NCI-H1694 treated with DMSO at 0.1 percent for 48 hours (cell line): ENCODE measurements around the gene SLX4IP.

Experiments
- DNase-seq: peaks from one replicate; lab custom pipeline; 2025; lab: John Stamatoyannopoulos, UW

SLX4IP gene

DNA sequence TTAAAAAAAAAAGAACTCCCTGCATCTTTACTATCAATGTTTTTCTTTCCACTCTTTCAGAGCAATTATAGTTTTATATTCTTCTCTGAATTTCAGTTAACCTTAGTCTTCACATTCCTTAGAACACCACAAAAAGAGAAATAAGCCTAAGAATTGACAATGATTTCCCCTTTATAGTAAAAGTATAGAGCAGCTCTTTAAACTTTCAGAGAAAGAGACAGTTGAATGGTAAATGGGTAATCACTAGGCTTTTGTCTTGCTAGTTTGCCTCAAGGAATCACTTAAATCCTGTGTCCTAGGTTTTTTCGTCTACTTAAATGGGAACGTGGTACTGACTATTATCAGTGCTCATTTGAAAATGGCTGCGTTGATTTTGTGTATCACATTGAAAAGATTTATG is 31.8 kb downstream of the SLX4IP start:
- no peak for DNase-seq

DNA sequence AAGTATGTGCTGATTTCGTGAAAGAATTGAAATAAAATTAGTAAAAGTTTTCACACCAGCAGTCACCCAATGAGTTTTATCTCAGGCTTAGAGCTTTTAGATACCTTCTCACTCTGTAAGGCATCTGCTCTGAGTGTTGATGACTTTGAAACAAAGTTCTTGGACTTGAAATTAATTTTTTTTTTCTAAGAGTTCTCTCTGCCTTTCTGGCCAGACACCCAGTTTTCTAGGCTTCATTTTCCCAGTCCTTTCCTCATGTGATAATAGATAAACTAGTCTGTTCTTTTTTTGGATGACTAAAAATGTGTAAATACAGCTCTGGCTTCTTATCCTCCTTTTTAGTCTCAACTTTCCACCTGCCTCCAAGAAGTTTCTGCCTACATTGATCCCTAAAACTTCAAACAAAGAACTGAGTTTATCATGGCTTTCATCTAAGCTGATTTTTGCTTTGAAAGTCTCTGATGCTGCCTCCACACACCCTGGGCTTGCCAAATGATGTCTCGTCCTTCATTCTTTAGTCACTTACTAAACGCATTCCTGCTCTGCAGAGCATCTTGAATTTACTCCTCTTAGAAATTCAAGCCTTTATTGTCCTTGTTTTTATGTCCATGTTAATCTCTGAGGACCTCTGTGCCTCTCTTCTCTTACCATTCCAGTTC is 32.7 kb downstream of the SLX4IP start:
- no peak for DNase-seq

DNA sequence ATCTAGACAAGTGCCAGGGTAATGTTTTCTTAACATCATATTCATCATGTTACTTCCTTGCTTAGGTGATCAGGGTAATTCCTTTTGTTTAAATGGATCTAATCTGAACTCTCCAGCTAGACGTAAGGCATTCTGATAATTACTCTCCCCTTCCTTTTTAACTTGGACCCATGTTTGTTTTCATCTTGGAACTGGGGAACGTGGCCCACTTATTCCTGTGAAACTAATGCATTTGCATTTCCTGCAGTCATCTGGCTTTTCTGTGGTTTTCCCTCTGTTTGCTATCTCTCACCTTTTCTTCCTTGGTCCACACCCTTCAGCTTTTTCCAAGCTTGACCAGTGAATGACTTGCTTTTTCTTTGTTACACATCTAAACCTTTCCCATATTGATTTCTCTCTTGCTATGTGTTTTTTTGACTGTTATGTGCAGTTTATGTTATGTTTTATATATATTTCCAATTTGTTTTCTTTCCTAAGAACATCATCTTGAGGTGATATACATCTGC is 33.3 kb downstream of the SLX4IP start:
- DNase-seq: no peak

DNA sequence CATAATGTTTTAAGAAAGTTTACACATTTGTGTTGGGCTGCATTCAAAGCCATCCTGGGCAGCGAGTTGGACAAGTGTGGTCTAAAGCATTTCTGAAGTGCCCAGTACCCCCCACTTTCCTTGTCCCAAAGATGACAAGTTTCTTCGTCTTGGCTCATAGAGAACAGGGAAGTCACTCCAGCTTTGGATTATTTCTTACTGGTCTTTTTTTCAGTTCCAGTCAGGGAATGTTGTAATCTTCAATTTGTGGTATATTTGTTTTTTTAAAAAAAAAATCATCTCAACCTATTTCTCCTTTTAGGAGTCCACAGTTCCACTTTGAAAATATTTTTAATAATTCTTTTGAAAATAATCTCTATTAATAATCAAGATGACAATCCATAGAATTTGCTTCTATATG is 34.0 kb downstream of the SLX4IP start:
- no peak for DNase-seq

DNA sequence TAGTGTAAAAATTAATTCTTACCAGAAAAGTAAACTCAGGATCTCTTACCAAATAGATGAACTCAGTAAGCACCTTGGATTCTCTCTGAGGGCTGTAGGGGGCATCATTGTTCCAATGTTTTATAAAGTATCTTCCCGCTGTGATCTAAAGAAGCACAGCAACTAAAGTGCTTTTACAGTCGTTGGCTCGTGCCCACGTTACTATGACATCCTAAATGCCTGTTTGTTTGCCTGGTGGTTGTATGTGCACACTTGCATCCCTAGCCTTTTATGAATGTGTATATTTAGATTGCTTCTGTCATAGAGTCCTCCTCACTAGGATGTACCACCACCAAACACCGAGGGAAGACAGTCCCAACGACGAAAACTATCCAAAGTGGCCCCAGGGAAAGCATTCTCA is 34.5 kb downstream of the SLX4IP start:
- DNase-seq: peak; percentile 65

DNA sequence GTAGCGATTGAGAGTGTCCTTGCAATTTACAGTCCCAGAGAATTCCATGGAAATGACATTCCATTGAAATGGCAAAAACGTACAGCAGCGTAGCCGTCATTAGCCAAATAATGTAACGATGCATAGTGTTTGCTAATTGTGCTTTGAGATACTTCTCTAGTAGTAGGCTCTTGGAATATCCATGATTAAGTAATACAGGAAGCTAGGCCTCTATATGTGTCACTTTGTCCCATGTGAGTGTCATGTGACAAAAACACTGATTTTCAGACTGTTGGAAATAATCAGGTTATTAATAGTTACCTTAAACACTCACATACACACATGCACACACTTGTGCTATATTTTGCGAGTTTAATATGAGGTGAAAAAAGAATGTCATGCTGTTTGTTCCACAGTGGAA is 35.2 kb downstream of the SLX4IP start:
- DNase-seq: no peak

DNA sequence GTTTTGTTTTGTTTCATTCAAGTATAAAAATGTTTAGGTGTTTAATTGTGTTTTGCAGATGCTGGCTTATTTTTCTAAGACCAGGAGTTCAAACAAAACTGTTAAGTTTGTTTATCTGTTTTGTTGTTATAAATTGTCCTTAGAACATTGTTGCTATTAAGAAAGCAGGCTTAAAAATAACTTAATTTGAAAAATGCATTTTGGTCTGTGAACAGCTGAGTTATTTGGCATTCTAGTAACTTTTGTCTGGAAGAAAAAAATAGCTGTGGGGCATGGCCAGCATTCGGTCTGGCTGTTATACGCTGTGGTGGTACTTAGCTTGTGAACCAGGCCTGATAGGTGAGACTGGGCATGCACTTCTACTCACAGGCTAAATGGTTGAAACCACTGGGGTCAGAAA is 37.8 kb downstream of the SLX4IP start:
- DNase-seq: no peak

DNA sequence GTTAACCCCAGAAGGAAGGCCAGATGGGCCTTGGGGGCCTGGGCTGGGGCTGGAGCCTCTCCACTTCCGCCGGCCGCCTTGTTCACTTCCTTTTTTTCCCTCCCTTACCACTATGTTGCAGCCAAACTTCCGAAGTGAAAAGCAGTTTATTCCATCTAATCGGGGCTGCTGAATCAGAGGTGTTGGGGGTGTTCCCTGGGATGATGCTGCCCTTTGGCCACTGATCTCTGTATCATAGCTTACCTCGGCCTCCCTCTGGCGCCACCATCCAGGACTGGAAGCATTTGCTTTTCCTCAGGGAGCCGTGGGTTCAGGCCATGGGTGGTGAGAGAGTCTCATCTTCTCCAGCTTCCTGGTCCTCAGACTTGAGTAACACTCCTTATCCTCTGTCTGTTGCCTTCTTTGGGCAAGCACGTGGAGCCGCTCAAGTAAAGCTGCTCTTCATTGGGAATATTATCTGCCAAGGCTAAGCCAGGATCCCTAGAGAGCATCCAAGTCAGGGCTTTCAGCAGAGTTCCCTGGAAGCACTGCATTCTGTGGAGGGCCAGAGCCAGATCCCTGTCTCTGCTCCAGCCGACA is 39.6 kb downstream of the SLX4IP start:
- no peak for DNase-seq

DNA sequence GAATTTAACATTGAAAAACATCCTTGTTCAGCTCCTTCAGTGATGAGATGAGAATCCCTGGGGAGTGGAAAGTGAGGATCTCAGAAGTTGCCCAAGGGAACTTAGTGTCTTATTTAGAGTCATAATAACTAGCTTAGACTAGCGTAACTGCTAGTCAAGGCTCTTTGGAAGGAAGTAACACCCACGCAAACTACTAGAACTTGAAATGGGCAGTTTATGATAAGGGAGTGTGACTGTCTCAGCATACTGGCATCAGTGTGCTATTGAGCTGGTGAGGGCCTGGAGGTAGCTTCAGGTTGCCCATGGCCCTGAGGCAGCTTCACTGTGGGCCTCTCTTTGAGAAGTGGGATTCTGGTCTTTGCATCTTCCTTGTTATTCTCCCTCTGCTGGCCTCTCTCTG is 40.1 kb downstream of the SLX4IP start:
- DNase-seq: no peak

DNA sequence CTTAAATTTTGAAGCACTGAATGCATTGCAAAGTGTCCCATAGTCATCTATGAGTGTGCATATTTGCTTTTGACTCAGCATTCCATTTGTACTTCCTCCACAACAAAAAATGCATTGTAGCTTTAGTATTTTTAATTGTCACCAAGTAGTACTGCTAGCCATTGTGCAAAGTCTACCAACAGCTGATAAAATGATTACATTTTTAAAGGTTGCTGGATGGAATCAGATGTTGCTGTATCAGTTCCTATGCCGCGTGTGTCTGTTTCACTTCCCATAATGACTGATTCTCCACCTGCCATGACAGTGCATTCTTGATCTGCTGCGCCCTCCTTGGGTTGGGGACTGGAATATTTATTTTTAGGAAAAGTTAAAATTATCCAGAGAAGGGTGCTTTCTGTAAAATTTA is 41.2 kb downstream of the SLX4IP start:
- DNase-seq: no peak

DNA sequence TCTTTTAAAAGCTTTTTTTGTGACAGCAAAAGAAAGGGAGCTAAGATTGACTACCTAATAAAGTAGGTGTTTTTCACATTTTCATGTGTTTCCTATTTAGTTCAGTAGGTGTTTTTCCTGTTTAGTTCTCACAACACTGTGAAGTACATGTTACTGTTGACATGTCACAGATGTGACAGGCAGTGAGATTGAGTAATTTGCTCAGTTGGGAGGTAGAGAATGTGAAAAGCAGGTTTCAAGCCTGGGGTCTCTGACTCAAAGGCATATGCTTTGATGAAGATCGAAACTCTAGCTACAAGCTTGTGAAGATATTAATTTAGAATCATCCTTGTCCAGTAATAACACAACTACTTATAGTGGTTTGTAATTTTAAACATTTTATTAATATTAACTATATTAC is 43.1 kb downstream of the SLX4IP start:
- no peak for DNase-seq

DNA sequence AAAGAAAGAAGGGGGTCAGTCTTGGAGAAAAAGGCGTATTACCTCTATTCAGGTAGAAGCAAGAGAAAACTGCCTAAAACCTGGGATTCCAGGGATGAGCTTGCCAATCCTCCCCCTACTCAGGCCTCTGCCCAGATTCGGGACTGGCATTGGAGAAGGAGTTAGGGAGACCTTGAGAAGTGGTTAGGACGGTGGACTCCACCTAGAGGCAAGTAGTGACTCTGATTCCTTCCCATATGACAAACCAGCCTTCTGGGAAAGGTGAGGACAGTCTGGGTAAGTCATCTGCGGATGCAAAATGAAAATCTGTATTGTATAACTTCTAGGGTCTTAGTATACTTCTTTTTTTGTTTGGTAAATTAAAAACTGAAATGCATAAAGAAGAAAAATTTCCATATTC is 43.8 kb downstream of the SLX4IP start:
- DNase-seq: no peak

DNA sequence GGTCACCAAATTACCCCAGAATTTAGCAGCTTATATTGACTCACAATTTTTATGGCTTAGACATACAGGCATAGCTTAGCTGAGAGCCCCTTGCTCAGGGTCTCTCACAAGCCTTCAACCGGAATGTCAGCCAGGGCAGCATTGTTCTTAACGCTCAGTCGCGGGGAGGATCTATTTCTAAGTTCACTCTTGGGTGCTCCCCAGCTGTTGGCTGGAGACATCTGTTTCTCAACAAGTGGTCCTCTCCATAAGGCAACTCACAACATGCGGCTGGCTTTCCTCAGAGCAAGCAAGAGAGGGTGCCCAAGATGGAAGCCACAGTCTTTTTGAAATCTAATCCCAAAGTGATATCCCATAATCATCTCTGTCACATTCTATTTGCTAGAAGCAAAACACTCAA is 46.6 kb downstream of the SLX4IP start:
- no peak for DNase-seq

DNA sequence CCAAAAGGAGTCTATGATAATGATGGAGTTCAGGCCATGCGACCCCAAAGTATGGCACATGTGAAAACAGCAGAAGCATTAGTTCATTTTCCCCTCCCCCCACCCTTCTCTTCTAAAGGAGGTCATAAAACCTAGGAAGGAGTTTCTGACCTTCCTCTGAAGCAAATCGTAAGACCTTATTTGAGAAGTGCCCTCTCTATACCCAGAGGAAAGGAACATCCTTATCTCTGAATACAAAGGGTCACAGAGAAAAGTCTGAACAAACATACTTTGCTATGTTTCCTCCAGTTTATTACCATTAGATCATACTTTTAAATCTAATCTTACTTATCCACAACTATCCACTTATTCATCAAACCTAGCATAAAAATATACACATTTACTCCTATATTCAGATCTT is 48.6 kb downstream of the SLX4IP start:
- no peak for DNase-seq

DNA sequence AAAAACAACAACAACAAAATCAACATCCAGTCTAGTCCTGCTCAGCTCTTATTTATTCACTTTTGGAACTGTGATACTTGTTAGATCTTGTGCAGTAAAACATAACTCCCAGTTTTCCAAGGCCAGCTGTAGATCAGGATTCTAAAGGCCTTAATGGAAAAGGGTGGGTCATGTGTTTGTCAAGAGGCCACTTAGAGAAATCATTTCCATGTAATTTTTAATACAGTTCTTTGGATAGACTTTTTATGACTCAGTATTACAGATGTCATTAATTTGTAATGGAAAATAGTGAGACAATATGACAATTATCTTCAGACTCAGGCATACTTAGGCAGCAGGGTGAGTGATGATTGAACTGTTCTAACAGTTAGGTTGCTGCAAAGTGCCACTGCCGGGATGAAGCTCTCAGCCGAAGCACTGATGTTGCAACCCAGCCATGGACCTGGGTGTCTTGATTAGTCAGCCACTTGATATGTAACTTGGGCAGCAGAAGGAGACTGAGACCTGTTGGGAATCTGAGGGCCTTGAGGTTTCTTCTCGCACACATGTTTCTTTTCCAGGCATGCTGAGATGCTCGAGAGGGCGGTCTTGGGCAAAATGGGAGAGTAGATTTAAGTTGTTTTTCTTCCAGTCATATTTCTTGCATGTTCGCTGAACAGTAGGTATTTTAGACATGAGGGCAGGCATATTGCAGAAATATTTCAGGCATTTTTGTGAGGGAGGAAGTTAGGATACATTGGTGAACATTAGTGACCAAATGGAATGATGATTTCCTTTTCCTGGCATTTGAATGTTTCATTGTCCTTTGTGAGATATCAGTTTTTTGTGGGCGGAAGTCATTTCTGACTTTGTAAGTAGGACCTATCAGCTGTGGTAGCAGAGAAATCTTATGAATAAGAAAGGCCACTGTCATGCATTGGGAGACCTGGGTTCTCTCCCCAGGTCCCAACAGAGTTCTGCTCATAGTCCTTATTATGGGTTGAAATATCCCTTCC is 52.3 kb downstream of the SLX4IP start:
- DNase-seq: no peak

DNA sequence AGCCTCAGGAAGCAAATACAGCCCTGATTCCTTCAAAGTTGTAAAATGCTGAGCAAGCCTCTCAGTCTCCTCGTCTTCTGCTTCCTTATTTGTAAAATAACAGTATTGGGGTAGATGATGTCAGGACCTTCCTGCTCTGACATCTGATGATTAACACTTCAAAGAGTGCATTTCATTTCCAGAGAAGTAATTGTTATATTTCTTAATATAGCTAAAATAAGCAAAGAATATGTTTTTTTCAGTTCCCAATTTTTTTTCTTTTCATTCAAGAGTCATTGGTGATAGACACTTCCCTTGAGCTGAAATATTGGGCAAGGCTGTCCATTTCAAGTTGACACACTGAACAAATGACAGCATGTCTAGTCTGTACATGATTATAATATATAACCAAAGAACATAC is 53.4 kb downstream of the SLX4IP start:
- no peak for DNase-seq

DNA sequence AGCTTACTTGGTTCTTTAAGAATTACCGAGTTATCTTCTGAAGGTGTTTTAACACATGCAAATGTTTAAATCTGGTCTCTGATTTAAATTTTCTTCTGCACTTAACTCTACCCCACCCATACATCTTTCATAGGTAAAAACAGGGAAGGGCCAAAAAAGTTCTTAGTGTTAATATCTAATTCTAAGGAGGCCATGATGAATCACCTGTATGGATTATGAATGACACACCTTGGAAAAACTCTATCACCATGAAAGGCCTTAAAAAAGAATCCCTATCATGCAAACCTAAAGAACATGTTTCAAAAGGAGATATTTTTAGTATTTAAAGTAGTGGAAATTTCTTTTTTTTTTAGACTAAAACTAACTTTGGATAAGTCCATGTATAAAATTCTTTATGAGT is 54.7 kb downstream of the SLX4IP start:
- no peak for DNase-seq

DNA sequence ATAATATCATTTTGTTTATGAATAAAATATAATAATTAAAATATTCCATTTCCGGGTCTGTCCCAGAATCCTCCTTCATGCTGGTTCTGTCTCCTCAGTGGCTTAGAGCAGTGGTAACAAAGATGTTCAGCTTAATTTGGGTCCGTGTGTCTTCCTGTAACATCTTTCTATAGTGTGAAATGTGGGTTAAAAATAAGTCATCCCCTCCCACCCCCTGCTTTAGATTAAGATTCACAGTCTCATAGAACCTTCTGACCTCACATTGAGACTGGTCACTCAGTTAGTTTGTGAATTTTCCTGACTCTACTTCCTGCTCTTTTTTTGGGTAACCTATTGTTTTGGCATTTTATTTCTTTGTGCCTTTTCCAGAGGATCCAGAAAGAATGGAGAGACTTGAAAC is 55.2 kb downstream of the SLX4IP start:
- no peak for DNase-seq

DNA sequence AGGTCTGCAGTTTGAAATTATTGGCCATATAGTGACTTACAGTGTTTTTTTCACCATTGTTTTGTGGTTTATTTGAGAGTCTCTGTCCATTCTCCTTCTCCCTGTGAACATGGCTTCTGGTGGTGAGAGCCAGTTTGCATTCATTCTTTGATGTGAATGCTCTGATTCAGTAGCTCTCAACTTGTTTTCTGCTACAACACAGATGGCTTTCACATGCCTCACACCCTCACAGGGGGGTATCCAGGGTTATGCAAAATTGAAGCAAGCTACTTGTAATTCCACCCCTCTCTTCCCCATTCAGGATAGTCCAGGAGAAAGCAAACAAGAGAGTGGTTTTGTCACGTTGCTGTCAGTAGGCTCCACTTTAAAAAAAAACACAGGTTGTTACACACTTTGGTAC is 55.6 kb downstream of the SLX4IP start:
- peak; percentile 4 for DNase-seq

DNA sequence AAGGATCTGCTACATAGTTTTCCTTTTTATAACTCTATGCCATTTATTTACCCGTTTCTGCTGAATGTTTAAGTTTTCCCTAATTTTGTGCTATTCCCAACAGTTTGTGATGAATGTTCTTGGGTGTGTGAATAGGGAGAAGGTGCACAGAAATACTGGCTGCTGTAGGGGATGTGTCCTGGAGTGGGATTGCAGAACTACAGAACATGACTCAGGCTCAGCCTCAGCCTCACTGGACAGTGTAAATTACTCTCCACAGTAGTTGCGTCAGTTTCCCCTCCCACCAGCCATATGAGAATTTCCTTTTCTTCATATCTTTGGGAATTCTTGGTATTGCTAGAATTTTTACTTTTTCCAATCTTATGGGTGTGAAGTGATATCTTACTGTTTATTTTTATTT is 57.0 kb downstream of the SLX4IP start:
- DNase-seq: no peak

DNA sequence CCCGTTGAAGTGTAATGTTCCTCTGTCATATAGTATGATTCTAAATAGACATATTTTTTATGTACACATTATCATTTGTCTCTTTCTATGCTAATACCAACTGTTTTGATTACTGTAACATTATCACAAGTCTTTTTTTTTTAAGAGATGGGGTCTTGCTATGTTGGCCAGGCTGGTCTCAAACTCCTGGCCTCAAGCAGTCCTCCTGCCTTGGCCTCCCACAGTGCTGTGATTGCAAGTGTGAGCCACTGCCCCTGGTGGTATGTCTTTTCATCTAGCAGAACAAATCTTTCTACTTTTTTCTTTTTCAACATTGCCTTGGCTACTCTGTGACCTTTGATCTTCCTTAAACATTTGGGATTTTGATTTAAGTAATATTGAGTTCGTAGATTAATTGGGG is 57.7 kb downstream of the SLX4IP start:
- no peak for DNase-seq

DNA sequence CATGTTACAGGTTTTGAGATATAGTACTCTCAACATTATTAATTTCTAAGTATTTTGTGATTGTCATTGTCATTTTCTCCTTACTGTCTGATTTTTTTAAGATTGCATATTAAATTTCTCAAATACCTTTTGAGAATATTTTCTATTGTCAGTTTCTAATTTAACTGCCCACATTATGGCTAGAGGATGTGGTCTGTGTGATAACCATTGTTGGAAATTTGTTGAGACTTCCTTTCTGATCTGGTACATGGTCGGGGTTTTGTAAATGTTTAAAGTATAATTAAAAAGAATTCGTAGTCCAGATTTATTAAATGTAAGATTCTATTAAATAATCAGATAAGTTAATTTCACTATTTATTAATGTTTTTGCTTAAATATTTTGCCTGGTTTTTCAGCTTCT is 60.1 kb downstream of the SLX4IP start:
- no peak for DNase-seq

DNA sequence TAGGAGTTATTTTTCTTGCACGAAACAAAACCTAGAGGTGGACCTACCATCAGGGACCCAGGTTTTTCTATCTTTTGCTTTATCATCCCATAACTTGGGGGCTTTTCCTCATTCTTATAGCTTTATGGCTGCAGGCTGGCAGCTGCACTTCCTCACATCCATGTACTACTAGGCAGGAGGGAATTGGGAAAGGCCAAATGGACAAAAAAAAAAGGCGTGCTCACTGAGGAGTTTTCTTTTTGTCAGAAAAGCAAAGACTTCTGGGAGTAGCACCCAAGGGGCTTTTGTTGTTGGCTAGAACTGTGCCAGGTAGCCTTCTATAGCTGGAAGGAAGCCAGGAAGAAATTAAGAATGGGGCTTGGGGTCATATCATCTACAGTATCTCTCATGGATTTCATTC is 61.4 kb downstream of the SLX4IP start:
- DNase-seq: no peak
